Kidney (tissue), 14 donors: ENCODE measurements around the gene FNDC4. TPM values are rescaled to one million over a fixed set of nuclear protein-coding genes. Genes with fewer than 3 reads are reported as not detected.

Source experiments
- DNase-seq, 5 donors: peaks; one replicate each; pipeline ENCODE4 v3.0.0-alpha.2; 2013 to 2020
- FAIRE-seq: peaks from 2 replicates; lab custom pipeline; 2012; peaks lifted over from hg19 to GRCh38; lab: Jason Lieb, UNC
- H3K27ac ChIP-seq, 2 donors: one replicate each; pipeline ENCODE4 v1.7.0; 2013; ENCODE audit warnings: low read depth in 2 of 2, low read length in 2 of 2, inconsistent platforms in 1 of 2
- H3K27me3 ChIP-seq: one replicate; pipeline ENCODE4 v1.7.1; 2013; ENCODE audit warnings: low read length, inconsistent platforms; ENCODE audit not compliant: control insufficient read depth, insufficient read depth
- H3K36me3 ChIP-seq, 3 donors: one replicate each; pipeline versions ENCODE4 v1.7.0 to v1.7.1; 2013; ENCODE audit warnings: low read length in 3 of 3, control low read depth in 1 of 3, inconsistent platforms in 1 of 3; ENCODE audit not compliant: insufficient read depth in 3 of 3, control insufficient read depth in 2 of 3
- H3K4me1 ChIP-seq, 3 donors: one replicate each; pipeline versions ENCODE4 v1.7.0 to v1.7.1; 2013; ENCODE audit warnings: low read length in 3 of 3, inconsistent platforms in 1 of 3, low read depth in 1 of 3; ENCODE audit not compliant: control insufficient read depth in 2 of 3, insufficient read depth in 2 of 3
- H3K4me3 ChIP-seq, 3 donors: one replicate each; pipeline versions ENCODE4 v1.7.0 to v1.8.1; 2013; ENCODE audit warnings: low read length in 3 of 3, control low read depth in 1 of 3, inconsistent platforms in 1 of 3
- H3K9ac ChIP-seq, 3 donors: one replicate each; pipeline versions ENCODE4 v1.7.0 to v1.7.1; 2013; ENCODE audit warnings: low read length in 3 of 3, control low read depth in 1 of 3, inconsistent platforms in 1 of 3
- H3K9me3 ChIP-seq, 3 donors: one replicate each; pipeline versions ENCODE4 v1.7.0 to v1.7.1; 2013; ENCODE audit warnings: low read length in 3 of 3, control low read depth in 1 of 3, inconsistent platforms in 1 of 3; ENCODE audit not compliant: control insufficient read depth in 2 of 3, insufficient read depth in 1 of 3
- CTCF ChIP-seq: IDR thresholded peaks from 3 replicates; pipeline ENCODE4 v1.5.1; 2012; ENCODE audit warnings: mild to moderate bottlenecking, moderate library complexity, borderline replicate concordance; ENCODE audit not compliant: insufficient read depth; ENCODE audit errors: extremely low read depth
- intact Hi-C: fragments of 100-400 bp; cut with DNase I; formaldehyde crosslinking; loops from one replicate; pipeline ENCODE4 v1.11.1; 2022
- polyA plus RNA-seq: library from polyadenylated mRNA; stranded (reverse); fragments of 350-450 nt; fragmentation: Illumina TruSeq; extraction: RNeasy Lipid Tissue Mini Kit (QIAGEN cat#74804); gene quantifications from one replicate; pipeline ENCODE4 v1.2.3, GENCODE V29; 2014; ENCODE audit warnings: low read depth, low replicate concordance; ENCODE audit not compliant: insufficient read depth
- total RNA-seq: library from RNA; stranded (reverse); fragmentation: NEBNext Ultra II Directional; extraction: Animal tissue kit (Norgen Biotek cat#: 25700); gene quantifications from one replicate; pipeline ENCODE4 v1.2.1, GENCODE V29; 2021
- donor health status: control.
- donor health status: control.
- donor health status: control.
- donor health status: control.
- donor health status: control.
- donor health status: DM: yes; HTN: yes; CAD: no.
- donor health status: Normal renal cell carcinoma (clear cell type).

FNDC4 gene
- total and polyA plus RNA-seq, 2 donors from 2014 or later, result 8.5 to 18.0 TPM

GRCh38 chr2:27520316-27520715, 25.3 kb upstream of the FNDC4 start:
- no peaks in the 10 kb centered on the region for H3K4me1 ChIP-seq
- H3K9me3 ChIP-seq, result no peaks in the 10 kb centered on the region
- H3K36me3 ChIP-seq, result no peaks in the 10 kb centered on the region
- intact Hi-C loops, result no loop called here
- TF ChIP-seq CTCF, result no peak
- H3K9ac ChIP-seq, result no peak overlapping the region
- DNase-seq (no peak), FAIRE-seq (no peak)
- no peak overlapping the region for H3K27ac ChIP-seq
- no peaks in the 10 kb centered on the region for H3K27me3 ChIP-seq
- H3K4me3 ChIP-seq, result no peak overlapping the region

DNA sequence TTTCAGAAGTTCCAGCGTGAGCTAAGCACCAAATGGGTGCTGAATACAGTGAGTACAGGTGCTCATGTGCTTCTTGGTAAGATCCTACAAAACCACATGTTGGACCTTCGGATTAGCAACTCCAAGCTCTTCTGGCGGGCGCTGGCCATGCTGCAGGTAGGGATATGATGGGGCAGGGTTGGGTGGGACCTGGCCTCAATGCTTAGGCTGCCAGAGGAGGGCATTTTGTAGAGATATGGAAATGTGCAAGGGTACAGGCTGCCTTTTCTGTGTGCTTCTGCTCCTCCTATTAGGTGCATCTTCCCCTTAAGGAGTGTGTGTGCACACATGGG, 23.7 kb upstream of the FNDC4 start:
- Histone ChIP-seq H3K9ac (no peak overlapping the region), H3K9me3 (no peaks in the 10 kb centered on the region), H3K27ac (no peak overlapping the region), H3K36me3 (no peaks in the 10 kb centered on the region), H3K4me1 (no peaks in the 10 kb centered on the region), H3K4me3 (no peak overlapping the region), H3K27me3 (no peaks in the 10 kb centered on the region)
- DNase-seq (no peak), FAIRE-seq (no peak)
- intact Hi-C loops, result no loop called here
- no peak for TF ChIP-seq CTCF

DNA sequence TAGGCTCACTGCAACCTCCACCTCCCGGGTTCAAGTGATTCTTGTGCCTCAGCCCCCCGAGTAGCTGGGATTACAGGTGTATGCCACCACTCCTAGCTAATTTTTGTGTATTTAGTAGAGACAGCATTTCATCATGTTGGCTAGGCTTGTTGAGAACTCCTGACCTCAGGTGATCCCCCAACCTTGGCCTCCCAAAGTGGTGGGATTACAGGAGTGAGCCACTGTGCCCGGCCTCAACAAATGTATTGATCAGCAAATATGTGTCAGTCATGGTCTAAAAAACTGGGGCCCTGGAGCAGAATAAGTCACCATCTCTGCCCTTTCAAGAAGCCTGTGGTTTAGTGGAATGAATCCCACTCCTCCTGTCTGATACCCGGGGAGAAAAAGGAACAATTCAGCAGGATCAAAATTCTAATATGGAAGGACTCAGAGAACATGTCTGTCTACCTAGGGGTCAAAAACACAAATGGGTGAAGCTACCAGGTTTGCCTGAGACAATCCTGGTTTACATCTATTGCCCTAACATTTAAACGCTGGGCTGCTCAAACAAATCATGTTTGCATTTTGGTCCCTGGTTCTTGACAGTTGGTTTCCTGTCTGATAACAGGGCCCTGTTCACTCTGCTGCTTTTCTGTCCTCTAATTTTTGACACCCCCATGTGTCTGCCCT, 23.2 kb upstream of the FNDC4 start:
- intact Hi-C loops, result no loop called here
- no peaks in the 10 kb centered on the region for H3K27me3 ChIP-seq
- TF ChIP-seq CTCF, result no peak
- DNase-seq (no peak), FAIRE-seq (no peak)
- no peak overlapping the region for H3K9ac ChIP-seq
- H3K4me1 ChIP-seq, result no peaks in the 10 kb centered on the region
- H3K4me3 ChIP-seq, result no peak overlapping the region
- no peaks in the 10 kb centered on the region for H3K36me3 ChIP-seq
- no peak overlapping the region for H3K27ac ChIP-seq
- no peaks in the 10 kb centered on the region for H3K9me3 ChIP-seq

DNA sequence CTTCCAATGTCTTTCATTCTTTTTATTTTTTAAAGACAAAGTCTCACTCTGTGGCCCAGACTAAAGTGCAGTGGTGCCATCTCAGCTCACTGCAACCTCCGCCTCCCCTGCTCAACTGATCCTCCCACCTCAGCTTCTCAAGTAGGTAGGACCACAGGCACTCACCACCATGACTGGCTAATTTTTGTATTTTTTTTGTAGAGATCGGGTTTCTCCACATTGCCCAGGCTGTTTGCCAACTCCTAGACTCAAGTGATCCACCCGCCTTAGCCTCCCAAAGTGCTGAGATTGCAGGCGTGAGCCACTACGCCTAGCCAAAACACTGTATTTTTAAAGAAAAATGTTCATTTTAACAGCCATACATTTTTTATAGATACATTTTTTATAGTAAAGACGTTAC, 14.3 kb upstream of the FNDC4 start:
- no peak for TF ChIP-seq CTCF

More for the DNA sequence above, 14.3 kb upstream of the FNDC4 start:
- Histone ChIP-seq H3K9me3 (no peaks in the 10 kb centered on the region), H3K36me3 (no peaks in the 10 kb centered on the region), H3K9ac (no peak overlapping the region), H3K4me1 (no peaks in the 10 kb centered on the region), H3K4me3 (no peak overlapping the region), H3K27ac (no peak overlapping the region), H3K27me3 (no peaks in the 10 kb centered on the region)
- FAIRE-seq (no peak), DNase-seq (peak in 2 of 5 donors; percentile 26 to 40)
- intact Hi-C loops, result no loop called here
